SK-N-SH (cell line): ENCODE data around the gene ABHD8. TPM values are rescaled to one million over a fixed set of nuclear protein-coding genes. Genes with fewer than 3 reads are reported as not detected.

Source experiments
- CTCF ChIA-PET: fragments of 300-600, 350-600 bp; formaldehyde crosslinking; extraction: SDS; loops from one replicate; lab custom pipeline; 2021; lab: Yijun Ruan, JAX
- POLR2A ChIA-PET: fragments of 350-600 bp; sonication (Branson Sonifier 250); formaldehyde crosslinking; extraction: SDS; loops from one replicate; lab custom pipeline; 2020; ENCODE audit warnings: antibody characterized with exemption, inconsistent platforms; lab: Yijun Ruan, JAX
- DNase-seq: peaks from one replicate; pipeline ENCODE4 v3.0.0; 2012
- H2AFZ ChIP-seq: fragments of 200-600 bp; sonication (generic); 2 replicates; pipeline ENCODE4 v1.8.1; 2016; ENCODE audit warnings: antibody characterized with exemption, mild to moderate bottlenecking, low read depth
- H3F3A ChIP-seq: fragments of 200-600 bp; sonication (generic); replicated peaks from 2 replicates; pipeline ENCODE3; 2016; ENCODE audit warnings: antibody characterized with exemption, mild to moderate bottlenecking; ENCODE audit not compliant: insufficient read depth
- H3K27ac ChIP-seq, 2 experiments: fragments of 200-500 bp in 1 of 2; fragments of 200-600 bp in 1 of 2; sonication (Bioruptor generic) in 1 of 2; sonication (generic), shearing (Covaris generic) in 1 of 2; 2 replicates each; pipeline versions ENCODE4 v1.5.1 to v1.6.1; 2014 to 2016; ENCODE audit warnings: low read depth in 2 of 2, inconsistent platforms in 1 of 2, low read length in 1 of 2, mild to moderate bottlenecking in 1 of 2, mixed read lengths in 1 of 2
- H3K27me3 ChIP-seq: fragments of 200-600 bp; sonication (generic), shearing (Covaris generic); 2 replicates; pipeline ENCODE4 v1.6.1; 2016; ENCODE audit warnings: mixed run types; ENCODE audit not compliant: insufficient read depth
- H3K36me3 ChIP-seq, 2 experiments: fragments of 200-500 bp in 1 of 2; fragments of 200-600 bp in 1 of 2; sonication (Bioruptor generic) in 1 of 2; sonication (generic) in 1 of 2; replicated peaks in 1 of 2; 2 replicates each; pipeline versions ENCODE3 to v1.5.1; 2014 to 2016; ENCODE audit warnings: low read length in 1 of 2, mild to moderate bottlenecking in 1 of 2; ENCODE audit not compliant: insufficient read depth in 2 of 2, control insufficient read depth in 1 of 2
- H3K4me1 ChIP-seq, 2 experiments: fragments of 200-500 bp in 1 of 2; fragments of 200-600 bp in 1 of 2; sonication (Bioruptor generic) in 1 of 2; sonication (generic), shearing (Covaris generic) in 1 of 2; 2 replicates each; pipeline versions ENCODE4 v1.5.1 to v1.6.1; 2014 to 2016; ENCODE audit warnings: low read depth in 1 of 2, low read length in 1 of 2, mixed run types in 1 of 2; ENCODE audit not compliant: insufficient read depth in 2 of 2, control insufficient read depth in 1 of 2
- H3K4me2 ChIP-seq: fragments of 200-600 bp; sonication (generic), shearing (Covaris generic); 2 replicates; pipeline ENCODE4 v1.6.1; 2017; ENCODE audit warnings: mixed run types
- H3K4me3 ChIP-seq, 2 experiments: fragments of 200-500 bp in 1 of 2; fragments of 200-600 bp in 1 of 2; sonication (Bioruptor generic) in 1 of 2; sonication (generic), shearing (Covaris generic) in 1 of 2; 2 replicates each; pipeline versions ENCODE4 v1.5.1 to v1.8.1; 2014 to 2016; ENCODE audit warnings: low read depth in 2 of 2, inconsistent platforms in 1 of 2, low read length in 1 of 2, mild to moderate bottlenecking in 1 of 2, mixed read lengths in 1 of 2, moderate library complexity in 1 of 2
- H3K79me2 ChIP-seq: fragments of 200-600 bp; sonication (generic); 2 replicates; pipeline ENCODE4 v1.8.1; 2017; ENCODE audit warnings: mild to moderate bottlenecking; ENCODE audit not compliant: insufficient read depth
- H3K9ac ChIP-seq: fragments of 200-600 bp; sonication (generic); 2 replicates; pipeline ENCODE4 v1.6.1; 2017; ENCODE audit warnings: mixed run types
- H3K9me2 ChIP-seq: fragments of 200-600 bp; sonication (generic); 2 replicates; pipeline ENCODE4 v1.6.1; 2017; ENCODE audit warnings: mixed run types
- H3K9me3 ChIP-seq: fragments of 200-600 bp; sonication (generic); 2 replicates; pipeline ENCODE4 v1.6.1; 2017; ENCODE audit warnings: mixed run types, mild to moderate bottlenecking, moderate library complexity
- H4K20me1 ChIP-seq: fragments of 200-600 bp; sonication (generic); 2 replicates; pipeline ENCODE4 v1.6.1; 2017; ENCODE audit warnings: mild to moderate bottlenecking, mixed run types; ENCODE audit not compliant: insufficient read depth
- CHD2 ChIP-seq: fragments of 150-350 bp; IDR thresholded peaks from 2 replicates; pipeline ENCODE4 v1.6.1; 2018; ENCODE audit warnings: low read length; ENCODE audit not compliant: partially characterized antibody
- EP300 ChIP-seq, 2 experiments: IDR thresholded peaks; 2 replicates each; pipeline versions ENCODE4 v1.4.0 to v1.6.1; 2012; ENCODE audit warnings: borderline replicate concordance in 1 of 2, low read depth in 1 of 2, low read length in 1 of 2
- FOXM1 ChIP-seq: IDR thresholded peaks from 2 replicates; pipeline ENCODE4 v1.4.0; 2012; ENCODE audit warnings: low read depth, mild to moderate bottlenecking
- GATA2 ChIP-seq: sonication (generic); formaldehyde crosslinking; IDR thresholded peaks from 2 replicates; pipeline ENCODE4 v1.5.0; 2020; ENCODE audit warnings: mild to moderate bottlenecking, missing genetic modification reagents
- MXI1 ChIP-seq: IDR thresholded peaks from 2 replicates; pipeline ENCODE4 v1.6.1; 2012; ENCODE audit warnings: mild to moderate bottlenecking, low read depth, low read length, improper control_type of control experiment
- NRF1 ChIP-seq: IDR thresholded peaks from 2 replicates; pipeline ENCODE4 v1.6.1; 2012; ENCODE audit warnings: low read depth, mild to moderate bottlenecking, low read length
- RFX5 ChIP-seq: IDR thresholded peaks from 2 replicates; pipeline ENCODE4 v1.6.1; 2012; ENCODE audit warnings: mild to moderate bottlenecking, improper control_type of control experiment, low read length
- TAF1 ChIP-seq: IDR thresholded peaks from 2 replicates; pipeline ENCODE4 v1.6.1; 2012; ENCODE audit warnings: low read depth, mild to moderate bottlenecking, low read length, moderate library complexity, borderline replicate concordance
- TCF12 ChIP-seq: IDR thresholded peaks from 2 replicates; pipeline ENCODE4 v1.4.0; 2012
- WGBS: methylation state at CpG from one replicate; pipeline ENCODE4 v1.1.6; 2017; ENCODE audit warnings: low lambda C conversion rate; 5-methylcytosine and 5-hydroxymethylcytosine counted together
- polyA plus RNA-seq, 3 experiments: library from polyadenylated mRNA; depleted of rRNA; stranded (reverse); fragments of >200 nt; gene quantifications; 2 replicates each; pipeline ENCODE4 v1.2.3, GENCODE V29; 2012
- TF ChIP-seq, protein P1 (sequence below): fragments of 150-350 bp; IDR thresholded peaks from 2 replicates; pipeline ENCODE4 v1.6.1; 2016; ENCODE audit warnings: mild to moderate bottlenecking, low read depth, low read length
- TF ChIP-seq, protein P2 (sequence below): IDR thresholded peaks from 2 replicates; pipeline ENCODE4 v1.4.0; 2012; ENCODE audit warnings: low read depth, borderline replicate concordance

ABHD8 gene
- polyA plus RNA-seq, 1 of the 3 experiments (the other 2 are of a cell fraction): 11.1 TPM

DNA sequence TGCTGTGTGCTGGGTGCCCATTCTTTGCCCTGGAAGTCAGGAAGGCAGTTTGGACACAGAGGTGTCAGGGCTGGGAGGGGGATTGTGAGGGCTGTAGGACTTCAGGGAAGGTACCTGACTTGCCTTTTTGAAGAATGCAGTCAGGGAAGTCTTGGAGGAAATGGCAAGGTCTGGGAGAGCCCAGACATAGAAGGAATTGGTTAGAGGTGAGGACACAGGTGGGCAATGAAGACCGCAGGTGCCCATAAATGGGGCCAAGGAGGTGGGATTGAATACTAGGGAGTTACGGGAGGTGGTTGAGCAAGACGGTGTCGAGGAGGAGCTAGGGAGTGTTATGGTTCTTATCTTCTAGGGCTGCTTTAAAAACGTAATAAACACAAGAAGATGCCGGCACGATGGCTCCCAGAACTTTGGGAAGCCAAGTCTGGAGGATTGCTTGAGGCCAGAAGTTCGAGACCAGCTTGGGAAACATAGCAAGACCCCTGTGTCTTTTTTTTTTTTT, 4.7 kb upstream of the ABHD8 start:
- ChIA-PET POLR2A (interaction anchor here (0.6 kb wide), 1 partner anchor 17 kb away, joined by 3 read pairs; no protein-coding TSS in a partner anchor), CTCF (interaction anchor here (0.7 to 1.3 kb wide), 2 partner anchors 78 to 158 kb away, joined by 3 to 4 read pairs; no protein-coding TSS in a partner anchor)
- Histone ChIP-seq H3K9me2 (no peaks in the 10 kb centered on the region), H3K79me2 (peaks cover 57% of the 10 kb centered on the region), H3K36me3 (peaks cover 0 to 2% of the 10 kb centered on the region in 2 experiments), H3K27me3 (no peaks in the 10 kb centered on the region), H3K4me3 (no peak overlapping the region), H2AFZ (no peak overlapping the region), H3K9me3 (no peaks in the 10 kb centered on the region), H3F3A (peaks cover 18% of the 10 kb centered on the region), H3K4me2 (no peak overlapping the region), H3K4me1 (peaks cover 18 to 30% of the 10 kb centered on the region in 2 experiments), H4K20me1 (peaks cover 14% of the 10 kb centered on the region), H3K9ac (no peak overlapping the region), H3K27ac (no peak overlapping the region; a peak in 1 of 4 replicates)
- TF ChIP-seq EP300 (IDR thresholded peaks at IDR 0.05; ENCODE audit: borderline replicate concordance in 1 of 2, low read depth in 1 of 2, low read length in 1 of 2): no peak
- no peak for TF ChIP-seq GATA2 (CRISPR knock-in tag)
- no peak for TF ChIP-seq TCF12
- no peak for TF ChIP-seq FOXM1
- TF ChIP-seq, protein P1, sequence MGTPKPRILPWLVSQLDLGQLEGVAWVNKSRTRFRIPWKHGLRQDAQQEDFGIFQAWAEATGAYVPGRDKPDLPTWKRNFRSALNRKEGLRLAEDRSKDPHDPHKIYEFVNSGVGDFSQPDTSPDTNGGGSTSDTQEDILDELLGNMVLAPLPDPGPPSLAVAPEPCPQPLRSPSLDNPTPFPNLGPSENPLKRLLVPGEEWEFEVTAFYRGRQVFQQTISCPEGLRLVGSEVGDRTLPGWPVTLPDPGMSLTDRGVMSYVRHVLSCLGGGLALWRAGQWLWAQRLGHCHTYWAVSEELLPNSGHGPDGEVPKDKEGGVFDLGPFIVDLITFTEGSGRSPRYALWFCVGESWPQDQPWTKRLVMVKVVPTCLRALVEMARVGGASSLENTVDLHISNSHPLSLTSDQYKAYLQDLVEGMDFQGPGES: no peak
- TF ChIP-seq RFX5: no peak
- TF ChIP-seq TAF1: no peak
- no peak for TF ChIP-seq CHD2
- WGBS: 94% methylated on average over 8 of the region's 8 CpGs
- DNase-seq: no peak

DNA sequence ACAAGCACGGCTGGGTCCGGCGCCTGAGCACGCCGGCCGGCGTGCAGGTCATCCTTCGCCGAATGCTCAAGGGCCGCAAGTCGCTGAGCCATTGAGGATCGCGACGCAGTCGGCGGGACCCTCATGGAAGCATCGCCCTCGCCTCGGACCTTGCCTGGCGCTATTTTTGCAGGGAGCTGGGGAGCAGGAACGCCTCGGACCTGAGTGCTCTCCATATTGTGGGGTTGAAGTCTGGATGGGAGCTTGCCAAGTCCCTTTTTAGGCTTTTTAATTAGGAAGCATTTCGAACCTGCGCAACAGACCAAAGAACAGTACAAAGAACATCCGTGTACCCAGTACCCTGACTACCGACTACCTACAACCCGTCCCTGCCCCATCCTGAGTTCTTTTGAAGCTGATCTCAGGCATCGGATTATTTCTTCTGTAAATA, 3.1 kb upstream of the ABHD8 start:
- Histone ChIP-seq H3K27ac (peak overlapping the region; percentile 72 to 96), H3K9ac (peak overlapping the region; percentile 76), H3K27me3 (no peaks in the 10 kb centered on the region), H4K20me1 (peaks cover 2% of the 10 kb centered on the region), H3F3A (peaks cover 18% of the 10 kb centered on the region), H3K9me2 (no peaks in the 10 kb centered on the region), H3K4me2 (peak overlapping the region; percentile 92), H3K79me2 (peaks cover 40% of the 10 kb centered on the region), H3K4me3 (peak overlapping the region; percentile 73 to 86), H3K9me3 (no peaks in the 10 kb centered on the region), H3K36me3 (no peaks in the 10 kb centered on the region), H3K4me1 (peaks cover 12 to 38% of the 10 kb centered on the region in 2 experiments), H2AFZ (peak overlapping the region; percentile 87)
- DNase-seq: no peak
- ChIA-PET POLR2A (interaction anchor here (0.6 to 1.6 kb wide), 4 partner anchors 13 to 136 kb away, joined by 3 to 7 read pairs (median 4); no protein-coding TSS in a partner anchor), CTCF (interaction anchor here (0.9 to 1.3 kb wide), 3 partner anchors 10 to 42 kb away, joined by 3 to 4 read pairs (median 4); no protein-coding TSS in a partner anchor)
- WGBS: 2% methylated on average over 28 of the region's 28 CpGs
- TF ChIP-seq NRF1 (no peak), MXI1 (0 out of 2 replicates have a peak, but pooled peaks have one; percentile 66)
- TF ChIP-seq, protein P2, sequence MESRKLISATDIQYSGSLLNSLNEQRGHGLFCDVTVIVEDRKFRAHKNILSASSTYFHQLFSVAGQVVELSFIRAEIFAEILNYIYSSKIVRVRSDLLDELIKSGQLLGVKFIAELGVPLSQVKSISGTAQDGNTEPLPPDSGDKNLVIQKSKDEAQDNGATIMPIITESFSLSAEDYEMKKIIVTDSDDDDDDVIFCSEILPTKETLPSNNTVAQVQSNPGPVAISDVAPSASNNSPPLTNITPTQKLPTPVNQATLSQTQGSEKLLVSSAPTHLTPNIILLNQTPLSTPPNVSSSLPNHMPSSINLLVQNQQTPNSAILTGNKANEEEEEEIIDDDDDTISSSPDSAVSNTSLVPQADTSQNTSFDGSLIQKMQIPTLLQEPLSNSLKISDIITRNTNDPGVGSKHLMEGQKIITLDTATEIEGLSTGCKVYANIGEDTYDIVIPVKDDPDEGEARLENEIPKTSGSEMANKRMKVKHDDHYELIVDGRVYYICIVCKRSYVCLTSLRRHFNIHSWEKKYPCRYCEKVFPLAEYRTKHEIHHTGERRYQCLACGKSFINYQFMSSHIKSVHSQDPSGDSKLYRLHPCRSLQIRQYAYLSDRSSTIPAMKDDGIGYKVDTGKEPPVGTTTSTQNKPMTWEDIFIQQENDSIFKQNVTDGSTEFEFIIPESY: no peak
